Mesothelial cell of epicardium (in vitro differentiated cells): Measurements from ENCODE around the gene CXCR2. TPM values are rescaled to one million over a fixed set of nuclear protein-coding genes. Genes with fewer than 3 reads are reported as not detected.

ENCODE experiments used
- DNase-seq, 2 experiments: peaks; one replicate each; pipeline ENCODE4 v3.0.0; 2021; ENCODE audit warnings: low spot score in 2 of 2; ENCODE audit not compliant: unreplicated experiment in 2 of 2
- H3K27ac Mint-ChIP-seq: 2 replicates; pipeline ENCODE4 v1.8.0; 2021; ENCODE audit warnings: mixed read lengths
- H3K27me3 Mint-ChIP-seq: 2 replicates; pipeline ENCODE4 v1.8.0; 2021; ENCODE audit warnings: low read depth, mixed read lengths
- H3K36me3 Mint-ChIP-seq: 2 replicates; pipeline ENCODE4 v1.8.0; 2021; ENCODE audit warnings: mixed read lengths
- H3K4me1 Mint-ChIP-seq: 2 replicates; pipeline ENCODE4 v1.8.0; 2021; ENCODE audit warnings: mixed read lengths
- H3K4me3 Mint-ChIP-seq: 2 replicates; pipeline ENCODE4 v1.8.0; 2021; ENCODE audit warnings: mild to moderate bottlenecking, moderate library complexity, mixed read lengths
- H3K9me3 Mint-ChIP-seq: 2 replicates; pipeline ENCODE4 v1.8.0; 2021; ENCODE audit warnings: mixed read lengths
- CTCF ChIP-seq: fragments of 200-600 bp; sonication (generic); IDR thresholded peaks from one replicate; pipeline ENCODE4 v1.5.0; 2021; ENCODE audit warnings: antibody characterized with exemption; ENCODE audit not compliant: unreplicated experiment
- total RNA-seq: library from RNA; stranded (reverse); gene quantifications from 3 replicates; pipeline ENCODE4 v1.2.1, GENCODE V29; 2021

Gene CXCR2
- total RNA-seq, 1 donor from 2014 or later, result 0.83 TPM

- Mint-ChIP-seq H3K36me3 (peaks cover 3% of the 10 kb centered on the region), H3K4me1 (peaks cover 10% of the 10 kb centered on the region), H3K4me3 (no peak overlapping the region), H3K27ac (no peak overlapping the region), H3K27me3 (peaks cover 4% of the 10 kb centered on the region), H3K9me3 (peaks cover 12% of the 10 kb centered on the region)
- DNase-seq, result no peak
- TF ChIP-seq CTCF, result no peak
Measured at GRCh38 chr2:218125095-218125494, 733 bp upstream of the CXCR2 start.

- no peak for TF ChIP-seq CTCF
- H3K27me3 Mint-ChIP-seq, result peaks cover 2% of the 10 kb centered on the region
- no peak for DNase-seq
- no peaks in the 10 kb centered on the region for H3K9me3 Mint-ChIP-seq
- H3K4me1 Mint-ChIP-seq, result peaks cover 12% of the 10 kb centered on the region
- H3K27ac Mint-ChIP-seq, result no peak overlapping the region
- no peaks in the 10 kb centered on the region for H3K36me3 Mint-ChIP-seq
- no peak overlapping the region for H3K4me3 Mint-ChIP-seq
Measured at GRCh38 chr2:218127929-218128455, 2.2 kb downstream of the CXCR2 start.

- no peak for DNase-seq
- Mint-ChIP-seq H3K27ac (no peak overlapping the region), H3K4me3 (no peak overlapping the region), H3K4me1 (peaks cover 12% of the 10 kb centered on the region), H3K36me3 (no peaks in the 10 kb centered on the region), H3K27me3 (peaks cover 3% of the 10 kb centered on the region), H3K9me3 (no peaks in the 10 kb centered on the region)
- TF ChIP-seq CTCF, result no peak
Measured at GRCh38 chr2:218128781-218129457, 3.1 kb downstream of the CXCR2 start.

GRCh38 chr2:218129458-218130135 lies 3.8 kb downstream of the CXCR2 start:
- H3K27ac Mint-ChIP-seq, result no peak overlapping the region
- TF ChIP-seq CTCF, result no peak
- no peaks in the 10 kb centered on the region for H3K9me3 Mint-ChIP-seq
- H3K4me3 Mint-ChIP-seq, result no peak overlapping the region
- DNase-seq, result no peak
- H3K36me3 Mint-ChIP-seq, result no peaks in the 10 kb centered on the region
- H3K4me1 Mint-ChIP-seq, result peaks cover 12% of the 10 kb centered on the region
- peaks cover 9% of the 10 kb centered on the region for H3K27me3 Mint-ChIP-seq

GRCh38 chr2:218130377-218130776 lies 4.5 kb downstream of the CXCR2 start:
- Mint-ChIP-seq H3K36me3 (no peaks in the 10 kb centered on the region), H3K9me3 (no peaks in the 10 kb centered on the region), H3K27ac (no peak overlapping the region), H3K4me1 (peaks cover 7% of the 10 kb centered on the region), H3K4me3 (no peak overlapping the region), H3K27me3 (peaks cover 10% of the 10 kb centered on the region)
- no peak for DNase-seq
- no peak for TF ChIP-seq CTCF
